Left ventricle myocardium inferior (tissue), 1 donor: ENCODE data around the gene CCNB3. TPM values are rescaled to one million over a fixed set of nuclear protein-coding genes. Genes with fewer than 3 reads are reported as not detected.

Experiments used
- DNase-seq: peaks from one replicate; pipeline ENCODE4 v3.0.0-alpha.2; 2020
- H3K27ac ChIP-seq: fragments of 200-600 bp; replicated peaks from 2 replicates; pipeline ENCODE4 v1.8.0; 2021
- H3K27me3 ChIP-seq: fragments of 200-600 bp; 2 replicates; pipeline ENCODE4 v1.8.0; 2021; ENCODE audit warnings: low read depth
- H3K36me3 ChIP-seq: fragments of 200-600 bp; 2 replicates; pipeline ENCODE4 v1.8.0; 2021
- H3K4me1 ChIP-seq: fragments of 200-600 bp; 2 replicates; pipeline ENCODE4 v1.8.0; 2021
- H3K4me3 ChIP-seq: fragments of 200-600 bp; 2 replicates; pipeline ENCODE4 v1.8.0; 2021; ENCODE audit warnings: mild to moderate bottlenecking, moderate library complexity
- H3K9me3 ChIP-seq: fragments of 200-600 bp; replicated peaks from 2 replicates; pipeline ENCODE4 v1.8.0; 2021
- intact Hi-C: fragments of 100-400 bp; cut with micrococcal nuclease; formaldehyde crosslinking; loops from one replicate; pipeline ENCODE4 v1.11.0; 2022
- total RNA-seq: library from RNA; stranded (reverse); fragmentation: NEBNext Ultra II Directional; extraction: Animal tissue kit (Norgen Biotek cat#: 25700); gene quantifications from one replicate; pipeline ENCODE4 v1.2.1, GENCODE V29; 2021
- TF ChIP-seq, protein P1 (sequence below): fragments of 200-600 bp; IDR thresholded peaks from 2 replicates; pipeline ENCODE4 v1.8.0; 2021; ENCODE audit warnings: antibody characterized with exemption, mild to moderate bottlenecking, borderline replicate concordance
- donor health status: DM: no; HTN: yes; CAD: no; lungs with severe emphysema.

The CCNB3 gene
- total RNA-seq, 1 donor from 2014 or later: 0.71 TPM

- no peak for DNase-seq
- H3K36me3 ChIP-seq: no peaks in the 10 kb centered on the region
- H3K4me1 ChIP-seq: no peaks in the 10 kb centered on the region
- no peak overlapping the region for H3K4me3 ChIP-seq
- no peak overlapping the region for H3K27ac ChIP-seq
- intact Hi-C loops: no loop called here
- no peaks in the 10 kb centered on the region for H3K9me3 ChIP-seq
- no peaks in the 10 kb centered on the region for H3K27me3 ChIP-seq
- TF ChIP-seq, protein P1, sequence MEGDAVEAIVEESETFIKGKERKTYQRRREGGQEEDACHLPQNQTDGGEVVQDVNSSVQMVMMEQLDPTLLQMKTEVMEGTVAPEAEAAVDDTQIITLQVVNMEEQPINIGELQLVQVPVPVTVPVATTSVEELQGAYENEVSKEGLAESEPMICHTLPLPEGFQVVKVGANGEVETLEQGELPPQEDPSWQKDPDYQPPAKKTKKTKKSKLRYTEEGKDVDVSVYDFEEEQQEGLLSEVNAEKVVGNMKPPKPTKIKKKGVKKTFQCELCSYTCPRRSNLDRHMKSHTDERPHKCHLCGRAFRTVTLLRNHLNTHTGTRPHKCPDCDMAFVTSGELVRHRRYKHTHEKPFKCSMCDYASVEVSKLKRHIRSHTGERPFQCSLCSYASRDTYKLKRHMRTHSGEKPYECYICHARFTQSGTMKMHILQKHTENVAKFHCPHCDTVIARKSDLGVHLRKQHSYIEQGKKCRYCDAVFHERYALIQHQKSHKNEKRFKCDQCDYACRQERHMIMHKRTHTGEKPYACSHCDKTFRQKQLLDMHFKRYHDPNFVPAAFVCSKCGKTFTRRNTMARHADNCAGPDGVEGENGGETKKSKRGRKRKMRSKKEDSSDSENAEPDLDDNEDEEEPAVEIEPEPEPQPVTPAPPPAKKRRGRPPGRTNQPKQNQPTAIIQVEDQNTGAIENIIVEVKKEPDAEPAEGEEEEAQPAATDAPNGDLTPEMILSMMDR: no peak
These were observed 20.7 kb upstream of the CCNB3 start for GRCh38 chrX:50183891-50184290.

DNA sequence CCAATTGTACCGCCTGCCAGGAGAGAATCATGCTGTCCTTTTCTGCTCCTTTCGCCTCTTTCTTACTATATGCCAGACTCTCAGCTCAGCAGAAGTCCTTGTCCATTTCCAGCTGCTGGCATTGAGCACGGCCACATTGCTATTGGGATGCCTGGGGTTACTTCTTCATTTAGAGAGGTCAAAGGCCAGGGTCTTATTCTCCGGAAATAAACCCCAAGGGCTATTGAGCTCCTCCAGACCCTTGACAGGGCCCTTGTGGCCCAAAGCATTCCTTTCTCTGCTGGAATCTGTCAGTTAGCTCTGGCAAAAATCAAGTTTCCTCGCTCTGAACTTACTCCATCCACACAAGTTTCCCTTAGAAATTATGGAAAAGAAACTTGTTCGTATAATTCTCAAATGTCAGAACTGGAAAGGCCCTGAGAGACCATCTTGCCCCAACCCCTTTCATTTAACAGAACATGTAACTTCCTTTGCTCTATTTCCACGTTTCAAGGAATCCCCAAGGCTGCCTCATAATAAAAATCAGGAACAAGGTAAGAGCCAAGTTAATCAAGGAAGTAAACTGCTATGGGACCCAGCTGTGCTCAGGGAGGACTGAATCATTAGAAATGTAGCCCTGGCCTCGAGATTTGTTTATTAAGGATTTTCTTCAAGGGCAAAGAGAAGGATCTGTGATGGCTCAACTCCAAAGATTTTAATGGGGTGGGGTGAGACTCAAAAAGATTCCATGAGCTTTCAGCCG lies 15.5 kb upstream of the CCNB3 start:
- no peaks in the 10 kb centered on the region for H3K36me3 ChIP-seq
- no peaks in the 10 kb centered on the region for H3K27me3 ChIP-seq
- intact Hi-C loops: no loop called here
- H3K4me1 ChIP-seq: no peaks in the 10 kb centered on the region
- DNase-seq: no peak
- no peak overlapping the region for H3K4me3 ChIP-seq
- H3K27ac ChIP-seq: peak overlapping the region; percentile 42
- no peaks in the 10 kb centered on the region for H3K9me3 ChIP-seq
- TF ChIP-seq, protein P1: no peak

GRCh38 chrX:50198348-50198747 lies 6.2 kb upstream of the CCNB3 start:
- H3K27ac ChIP-seq: no peak overlapping the region
- intact Hi-C loops: no loop called here
- no peaks in the 10 kb centered on the region for H3K27me3 ChIP-seq
- no peaks in the 10 kb centered on the region for H3K4me1 ChIP-seq
- DNase-seq: no peak
- no peaks in the 10 kb centered on the region for H3K36me3 ChIP-seq
- no peaks in the 10 kb centered on the region for H3K9me3 ChIP-seq
- TF ChIP-seq, protein P1: no peak
- no peak overlapping the region for H3K4me3 ChIP-seq

DNA sequence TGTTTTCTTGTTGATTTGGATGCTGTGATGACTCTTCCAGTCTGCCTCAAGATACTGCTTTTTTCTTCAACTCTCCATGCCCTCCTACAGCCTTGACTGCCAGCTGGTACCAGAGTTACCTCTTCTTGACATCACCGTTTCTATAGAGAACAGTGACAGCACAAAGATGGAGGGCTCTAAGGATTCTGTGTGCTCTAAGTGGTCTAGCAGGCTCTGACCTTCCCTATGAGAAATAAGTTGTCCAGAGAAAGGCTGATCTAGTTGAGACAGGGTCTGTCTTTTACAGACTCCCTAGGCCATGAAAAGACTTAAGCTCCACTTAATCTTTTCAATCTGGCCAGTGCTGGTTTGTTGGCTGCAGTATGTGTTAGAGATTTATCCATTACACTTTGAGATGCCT lies 3.7 kb upstream of the CCNB3 start, which contains the start of gene AKAP4:
TSS of gene AKAP4 (minus strand) at position 101 of the 400 bp plus-strand sequence. CDS start 118 bp downstream, outside the sequence.
- no peaks in the 10 kb centered on the region for H3K9me3 ChIP-seq
- intact Hi-C loops: no loop called here
- no peaks in the 10 kb centered on the region for H3K36me3 ChIP-seq
- TF ChIP-seq, protein P1: no peak
- H3K27me3 ChIP-seq: no peaks in the 10 kb centered on the region
- H3K4me1 ChIP-seq: peaks cover 5% of the 10 kb centered on the region
- H3K4me3 ChIP-seq: no peak within 1 kb of the TSS
- peak within 1 kb of the TSS; percentile 36 for H3K27ac ChIP-seq
- no peak for DNase-seq

GRCh38 chrX:50202539-50202938 lies 2.0 kb upstream of the CCNB3 start:
- intact Hi-C loops: no loop called here
- peak overlapping the region; percentile 36 for H3K27ac ChIP-seq
- H3K4me1 ChIP-seq: peaks cover 5% of the 10 kb centered on the region
- no peak for DNase-seq
- H3K27me3 ChIP-seq: no peaks in the 10 kb centered on the region
- TF ChIP-seq, protein P1: no peak
- H3K4me3 ChIP-seq: no peak overlapping the region
- H3K9me3 ChIP-seq: no peaks in the 10 kb centered on the region
- no peaks in the 10 kb centered on the region for H3K36me3 ChIP-seq
